Endodermal cell (in vitro differentiated cells): ENCODE measurements around the gene MZT2A. TPM values are rescaled to one million over a fixed set of nuclear protein-coding genes. Genes with fewer than 3 reads are reported as not detected.
"Not testable (repeated sequence)": the region's sequence is repeated elsewhere in the genome, so short reads cannot be mapped to it uniquely, and the experiment has no call there.

Source experiments
- DNase-seq: peaks from one replicate; pipeline ENCODE4 v3.0.0-alpha.2; 2017
- H3K27ac ChIP-seq: 2 replicates; pipeline ENCODE4 v1.5.1; 2013; ENCODE audit warnings: mild to moderate bottlenecking, low read depth, low read length, moderate library complexity
- H3K27me3 ChIP-seq: 2 replicates; pipeline ENCODE4 v1.6.1; 2013; ENCODE audit warnings: mild to moderate bottlenecking, low read length, moderate library complexity; ENCODE audit not compliant: insufficient read depth, control insufficient read depth, poor library complexity, severe bottlenecking
- H3K36me3 ChIP-seq: 2 replicates; pipeline ENCODE4 v1.7.0; 2013; ENCODE audit warnings: mild to moderate bottlenecking, low read length, moderate library complexity; ENCODE audit not compliant: control insufficient read depth, insufficient read depth
- H3K4me1 ChIP-seq: one replicate; pipeline ENCODE4 v1.7.0; 2013; ENCODE audit warnings: low read length; ENCODE audit not compliant: control insufficient read depth, insufficient read depth
- H3K4me3 ChIP-seq: 2 replicates; pipeline ENCODE4 v1.5.1; 2013; ENCODE audit warnings: mild to moderate bottlenecking, low read length, moderate library complexity
- H3K9ac ChIP-seq: 2 replicates; pipeline ENCODE4 v1.6.1; 2013; ENCODE audit warnings: mild to moderate bottlenecking, low read length, moderate library complexity; ENCODE audit not compliant: poor library complexity, severe bottlenecking; ENCODE audit errors: extremely low read depth
- H3K9me3 ChIP-seq: 2 replicates; pipeline ENCODE4 v1.6.1; 2013; ENCODE audit warnings: mild to moderate bottlenecking, low read length, moderate library complexity; ENCODE audit not compliant: control insufficient read depth
- H3K27ac Mint-ChIP-seq: 2 replicates; pipeline ENCODE4 v1.8.0; 2020; ENCODE audit warnings: mixed read lengths
- H3K27me3 Mint-ChIP-seq: 2 replicates; pipeline ENCODE4 v1.8.0; 2021; ENCODE audit warnings: mild to moderate bottlenecking, mixed read lengths; ENCODE audit not compliant: insufficient read depth
- H3K36me3 Mint-ChIP-seq: 2 replicates; pipeline ENCODE4 v1.8.0; 2020; ENCODE audit warnings: low read depth, mixed read lengths
- H3K4me1 Mint-ChIP-seq: 2 replicates; pipeline ENCODE4 v1.8.0; 2020; ENCODE audit warnings: mixed read lengths
- H3K4me3 Mint-ChIP-seq: 2 replicates; pipeline ENCODE4 v1.8.0; 2020; ENCODE audit warnings: mild to moderate bottlenecking, moderate library complexity, mixed read lengths
- H3K9me3 Mint-ChIP-seq: 2 replicates; pipeline ENCODE4 v1.8.0; 2020; ENCODE audit warnings: mild to moderate bottlenecking, mixed read lengths
- CTCF ChIP-seq: fragments of 200-600 bp; sonication (generic); conservative IDR thresholded peaks from 2 replicates; pipeline ENCODE4 v1.5.0; 2021; ENCODE audit warnings: antibody characterized with exemption, mild to moderate bottlenecking
- WGBS, 2 experiments: methylation state at CpG; one replicate each; pipeline versions ENCODE4 v1.1.5 to v1.1.7; 2013; ENCODE audit warnings: missing lambda C conversion rate in 2 of 2, mixed read lengths in 1 of 2; ENCODE audit not compliant: insufficient coverage in 1 of 2, insufficient read length in 1 of 2; 5-methylcytosine and 5-hydroxymethylcytosine counted together
- total RNA-seq, 2 donors: library from RNA; stranded (reverse); fragmentation: NEBNext Ultra II Directional in 1 of 2; extraction: Animal tissue kit (Norgen Biotek cat#: 25700) in 1 of 2; gene quantifications; 2 replicates in 1 of 2; 3 replicates in 1 of 2; pipeline ENCODE4 v1.2.1, GENCODE V29; 2021

The MZT2A gene
- total RNA-seq, 2 donors from 2014 or later = 133 to 144 TPM

DNA sequence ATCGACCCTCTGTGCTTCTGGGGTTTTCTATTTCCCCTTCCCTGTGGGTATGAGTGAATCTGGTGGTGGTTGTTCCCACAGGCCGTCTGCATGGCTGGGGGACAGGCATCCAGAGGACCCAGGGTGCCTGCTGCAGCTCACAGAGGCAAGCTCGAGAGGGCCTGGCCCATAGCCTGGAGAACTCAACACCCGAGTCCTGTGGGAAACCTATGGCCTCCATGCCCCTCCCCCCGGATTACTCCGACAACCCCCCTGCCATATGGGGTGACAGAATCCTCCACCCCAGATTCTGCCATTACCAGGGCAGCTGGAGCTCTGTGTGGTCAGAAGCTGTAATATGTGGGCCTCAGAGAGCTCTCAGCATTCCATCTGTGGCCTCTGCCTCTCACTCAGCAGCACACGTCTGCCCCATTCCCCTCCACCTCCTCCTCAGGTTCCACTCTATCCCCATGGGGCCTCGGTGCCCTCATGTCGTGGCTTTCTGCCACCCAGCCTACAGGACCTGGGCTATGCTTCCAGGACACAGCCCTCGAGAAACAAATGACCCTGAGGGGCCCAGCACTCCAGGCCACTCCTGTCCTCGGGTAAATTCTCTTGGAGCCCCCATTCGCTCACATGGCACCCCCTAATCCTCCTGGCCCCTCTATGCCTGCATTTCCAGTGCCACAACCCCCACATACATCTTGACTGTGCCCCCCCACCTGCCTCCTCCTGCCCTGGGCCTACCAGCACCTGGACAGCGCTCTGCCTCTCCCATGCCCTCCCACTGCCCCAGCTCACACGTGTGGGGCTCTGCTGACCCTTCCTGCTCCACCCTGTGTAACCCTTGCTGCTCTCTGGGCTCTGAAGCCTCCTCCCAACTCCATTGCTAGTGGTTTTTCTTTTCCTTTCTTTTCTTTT is 3.6 kb downstream of the MZT2A start:
- Mint-ChIP-seq H3K36me3 (peaks cover 11% of the 10 kb centered on the region), H3K27me3 (no peaks in the 10 kb centered on the region), H3K4me1 (peaks cover 8% of the 10 kb centered on the region), H3K9me3 (no peaks in the 10 kb centered on the region), H3K4me3 (no peak overlapping the region), H3K27ac (no peak overlapping the region)
- H3K4me3 ChIP-seq = no peak overlapping the region
- no peaks in the 10 kb centered on the region for H3K36me3 ChIP-seq
- H3K9ac ChIP-seq = no peak overlapping the region
- no peak for TF ChIP-seq CTCF
- no peaks in the 10 kb centered on the region for H3K4me1 ChIP-seq
- H3K27ac ChIP-seq = no peak overlapping the region
- no peaks in the 10 kb centered on the region for H3K27me3 ChIP-seq
- WGBS, 2 experiments = 86 to 93% methylated on average over 3 to 14 of the region's 14 CpGs
- H3K9me3 ChIP-seq = no peaks in the 10 kb centered on the region
- no peak for DNase-seq

- H3K36me3 Mint-ChIP-seq = peaks cover 21% of the 10 kb centered on the region
- H3K4me3 ChIP-seq, H3K4me3 Mint-ChIP-seq, H3K9ac ChIP-seq, H3K4me1 Mint-ChIP-seq, H3K27me3 Mint-ChIP-seq, H3K9me3 Mint-ChIP-seq, H3K4me1 ChIP-seq, H3K27me3 ChIP-seq, H3K36me3 ChIP-seq, H3K27ac ChIP-seq, H3K9me3 ChIP-seq, DNase-seq: not testable (repeated sequence)
- H3K27ac Mint-ChIP-seq = peak overlapping the region; percentile 61
- WGBS, 2 experiments = 90 to 92% methylated on average over 6 to 14 of the region's 14 CpGs
Observed at GRCh38 chr2:131486201-131486902, 5.8 kb downstream of the MZT2A start.

GRCh38 chr2:131484906-131485460 is 7.2 kb downstream of the MZT2A start:
- not testable (repeated sequence) for H3K4me1 ChIP-seq, H3K27ac Mint-ChIP-seq, DNase-seq, H3K4me1 Mint-ChIP-seq, H3K9ac ChIP-seq, H3K36me3 ChIP-seq, H3K9me3 ChIP-seq, H3K4me3 ChIP-seq, H3K9me3 Mint-ChIP-seq, H3K27me3 Mint-ChIP-seq, H3K27ac ChIP-seq, H3K4me3 Mint-ChIP-seq, H3K27me3 ChIP-seq
- 92 to 97% methylated on average over 6 to 11 of the region's 11 CpGs for WGBS, 2 experiments
- peaks cover 21% of the 10 kb centered on the region for H3K36me3 Mint-ChIP-seq

DNA sequence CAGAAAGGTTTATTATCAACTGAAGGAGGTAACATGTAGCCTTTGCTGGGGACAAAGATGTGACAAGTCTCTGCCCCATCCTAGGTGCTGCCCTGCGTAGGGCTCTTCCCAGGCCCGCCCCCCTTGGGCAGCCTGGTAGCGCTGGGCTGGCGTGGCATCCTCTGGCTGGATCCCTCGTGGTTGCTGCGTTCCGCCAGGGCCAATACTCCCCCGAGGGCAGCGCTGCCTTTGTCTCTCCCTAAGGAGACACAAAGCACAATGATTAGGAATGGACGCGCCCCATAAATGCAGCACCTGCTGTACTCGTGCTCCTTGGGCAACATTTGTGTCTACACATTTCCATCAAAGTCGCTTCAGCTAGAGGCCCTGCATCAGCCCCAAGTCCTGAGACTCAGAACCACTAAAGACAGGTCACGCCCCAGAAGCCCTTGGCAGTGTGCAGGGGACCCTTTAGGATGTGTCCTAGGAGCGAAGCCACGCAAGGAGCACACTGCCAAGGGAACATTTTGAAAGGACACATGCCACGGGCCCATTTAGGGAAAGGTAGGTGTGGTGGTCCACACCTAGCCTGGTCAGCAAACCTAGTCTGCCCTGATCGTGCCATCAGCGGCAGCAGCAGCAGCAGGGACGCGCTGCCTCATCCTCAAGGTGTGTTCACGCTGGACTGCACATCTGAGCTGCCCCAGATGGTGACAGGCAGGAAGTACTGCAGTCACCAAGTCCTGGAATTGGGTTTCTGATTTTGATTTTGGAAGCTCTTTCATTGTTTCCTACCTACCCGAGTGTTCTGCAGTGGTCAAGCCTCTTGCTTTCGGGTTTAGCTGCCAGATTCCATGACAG is 8.0 kb downstream of the MZT2A start:
- not testable (repeated sequence) for DNase-seq, H3K9me3 Mint-ChIP-seq, H3K4me3 ChIP-seq, H3K27me3 Mint-ChIP-seq, H3K27ac ChIP-seq, H3K4me1 Mint-ChIP-seq, H3K4me1 ChIP-seq, H3K27ac Mint-ChIP-seq, H3K4me3 Mint-ChIP-seq, H3K9ac ChIP-seq, H3K36me3 ChIP-seq, H3K9me3 ChIP-seq, H3K27me3 ChIP-seq
- peaks cover 21% of the 10 kb centered on the region for H3K36me3 Mint-ChIP-seq
- WGBS, 2 experiments = 93 to 99% methylated on average over 8 to 24 of the region's 24 CpGs

- H3K9me3 ChIP-seq, H3K4me1 Mint-ChIP-seq, H3K27me3 ChIP-seq, H3K9ac ChIP-seq, H3K36me3 ChIP-seq, H3K4me3 ChIP-seq, H3K27ac ChIP-seq, H3K4me3 Mint-ChIP-seq, DNase-seq, H3K27ac Mint-ChIP-seq, H3K9me3 Mint-ChIP-seq, H3K4me1 ChIP-seq, H3K27me3 Mint-ChIP-seq: not testable (repeated sequence)
- H3K36me3 Mint-ChIP-seq = peaks cover 14% of the 10 kb centered on the region
- 96% methylated on average over 12 to 19 of the region's 19 CpGs for WGBS, 2 experiments
Observed at GRCh38 chr2:131482506-131483155, 9.6 kb downstream of the MZT2A start.
